Measurements from ENCODE around the gene KPNA6. TPM values are rescaled to one million over a fixed set of nuclear protein-coding genes. Genes with fewer than 3 reads are reported as not detected.

Gene KPNA6
- total RNA-seq, 1 donor from 2014 or later: 79.0 TPM

GRCh38 chr1:32208891-32209328 is 101.1 kb downstream of the KPNA6 start, which contains the start of gene DCDC2B:
Gene DCDC2B (plus strand): TSS chr1:32209089. CDS start chr1:32209094, 5 bp downstream.
- Mint-ChIP-seq H3K9me3 (ENCODE audit: unreplicated experiment) (peaks cover 9% of the 10 kb centered on the region), H3K27me3 (ENCODE audit: unreplicated experiment) (peaks cover 8% of the 10 kb centered on the region), H3K36me3 (ENCODE audit: unreplicated experiment) (no peaks in the 10 kb centered on the region), H3K4me3 (ENCODE audit: unreplicated experiment) (no peak within 1 kb of the TSS), H3K4me1 (ENCODE audit: low read depth, unreplicated experiment) (no peaks in the 10 kb centered on the region), H3K27ac (ENCODE audit: unreplicated experiment) (no peak within 1 kb of the TSS)
- TF ChIP-seq CTCF (IDR thresholded peaks at IDR 0.05; ENCODE audit: partially characterized antibody, unreplicated experiment): no peak
- DNase-seq: no peak

GRCh38 chr1:32215629-32216480 is 108.0 kb downstream of the KPNA6 start:
- Mint-ChIP-seq H3K27me3 (ENCODE audit: unreplicated experiment) (peaks cover 3% of the 10 kb centered on the region), H3K4me3 (ENCODE audit: unreplicated experiment) (peak overlapping the region; percentile 38), H3K4me1 (ENCODE audit: low read depth, unreplicated experiment) (peaks cover under 1% of the 10 kb centered on the region), H3K9me3 (ENCODE audit: unreplicated experiment) (peaks cover 3% of the 10 kb centered on the region), H3K36me3 (ENCODE audit: unreplicated experiment) (peaks cover 7% of the 10 kb centered on the region), H3K27ac (ENCODE audit: unreplicated experiment) (no peak overlapping the region)
- TF ChIP-seq CTCF (IDR thresholded peaks at IDR 0.05; ENCODE audit: partially characterized antibody, unreplicated experiment): peak; percentile 70
- DNase-seq: peak; percentile 82

GRCh38 chr1:32216566-32216965 is 108.7 kb downstream of the KPNA6 start:
- H3K9me3 Mint-ChIP-seq (ENCODE audit: unreplicated experiment): peaks cover under 1% of the 10 kb centered on the region
- H3K27ac Mint-ChIP-seq (ENCODE audit: unreplicated experiment): no peak overlapping the region
- DNase-seq: no peak
- H3K36me3 Mint-ChIP-seq (ENCODE audit: unreplicated experiment): peaks cover 7% of the 10 kb centered on the region
- peaks cover 3% of the 10 kb centered on the region for H3K27me3 Mint-ChIP-seq (ENCODE audit: unreplicated experiment)
- H3K4me3 Mint-ChIP-seq (ENCODE audit: unreplicated experiment): no peak overlapping the region
- TF ChIP-seq CTCF (IDR thresholded peaks at IDR 0.05; ENCODE audit: partially characterized antibody, unreplicated experiment): no peak
- H3K4me1 Mint-ChIP-seq (ENCODE audit: low read depth, unreplicated experiment): peaks cover 2% of the 10 kb centered on the region

DNA sequence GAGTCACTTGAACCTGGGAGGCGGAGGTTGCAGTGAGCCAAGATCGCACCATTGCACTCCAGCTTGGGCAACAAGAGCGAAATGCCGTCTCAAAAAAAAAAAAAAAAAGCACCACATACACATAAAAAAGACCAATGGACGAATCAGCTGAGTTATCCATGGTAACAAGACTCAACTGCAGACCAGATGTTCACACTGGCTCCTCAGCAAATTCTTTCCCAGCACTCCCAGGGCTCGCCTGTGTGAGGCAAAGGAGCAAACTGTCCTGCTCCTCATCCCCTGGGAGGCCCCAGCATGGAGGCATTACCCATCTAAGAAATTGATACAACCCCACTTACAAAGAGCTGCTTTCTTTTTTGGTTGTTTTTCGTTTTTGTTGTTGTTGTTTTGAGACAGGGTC is 111.2 kb downstream of the KPNA6 start:
- Mint-ChIP-seq H3K27me3 (ENCODE audit: unreplicated experiment) (peaks cover 4% of the 10 kb centered on the region), H3K4me3 (ENCODE audit: unreplicated experiment) (no peak overlapping the region), H3K4me1 (ENCODE audit: low read depth, unreplicated experiment) (peaks cover 2% of the 10 kb centered on the region), H3K36me3 (ENCODE audit: unreplicated experiment) (peaks cover 7% of the 10 kb centered on the region), H3K9me3 (ENCODE audit: unreplicated experiment) (peaks cover 3% of the 10 kb centered on the region), H3K27ac (ENCODE audit: unreplicated experiment) (no peak overlapping the region)
- no peak for TF ChIP-seq CTCF (IDR thresholded peaks at IDR 0.05; ENCODE audit: partially characterized antibody, unreplicated experiment)
- no peak for DNase-seq
